ENCODE results near the gene LRP11.
"Not testable (repeated sequence)": the region's sequence is repeated elsewhere in the genome, so short reads cannot be mapped to it uniquely, and the experiment has no call there.

LRP11 gene

GRCh38 chr6:149867876-149868640 is 3.9 kb upstream of the LRP11 start:
- no peak for DNase-seq

- peak; percentile 78 for DNase-seq
Measured at GRCh38 chr6:149864578-149865535, 698 bp upstream of the LRP11 start.

GRCh38 chr6:149862922-149863697 is 1.0 kb downstream of the LRP11 start:
- peak; percentile 61 for DNase-seq

- DNase-seq: not testable (repeated sequence)
Measured at GRCh38 chr6:149862424-149862738, 1.8 kb downstream of the LRP11 start.

- no peak for DNase-seq
Measured at GRCh38 chr6:149861603-149862423, 2.3 kb downstream of the LRP11 start.

- DNase-seq: no peak
Measured at GRCh38 chr6:149860834-149861602, 3.1 kb downstream of the LRP11 start.

- DNase-seq: no peak
Measured at GRCh38 chr6:149860513-149860833, 3.7 kb downstream of the LRP11 start.

- DNase-seq: no peak
Measured at GRCh38 chr6:149859938-149860337, 4.2 kb downstream of the LRP11 start.

- no peak for DNase-seq
Measured at GRCh38 chr6:149859368-149859767, 4.8 kb downstream of the LRP11 start.

GRCh38 chr6:149857541-149857940 is 6.6 kb downstream of the LRP11 start:
- no peak for DNase-seq

GRCh38 chr6:149856256-149856994 is 7.7 kb downstream of the LRP11 start:
- DNase-seq: no peak

GRCh38 chr6:149855741-149856140 is 8.4 kb downstream of the LRP11 start:
- DNase-seq: no peak

- DNase-seq: no peak
Measured at GRCh38 chr6:149855040-149855654, 9.0 kb downstream of the LRP11 start.

- DNase-seq: no peak
Measured at GRCh38 chr6:149854532-149854931, 9.6 kb downstream of the LRP11 start.

GRCh38 chr6:149854017-149854416 is 10.1 kb downstream of the LRP11 start:
- DNase-seq: not testable (repeated sequence)

- DNase-seq: no peak
Measured at GRCh38 chr6:149852881-149853280, 11.3 kb downstream of the LRP11 start.

- peak; percentile 34 for DNase-seq
Measured at GRCh38 chr6:149852180-149852579, 12.0 kb downstream of the LRP11 start.

- DNase-seq: no peak
Measured at GRCh38 chr6:149851461-149852110, 12.6 kb downstream of the LRP11 start.

- DNase-seq: not testable (repeated sequence)
Measured at GRCh38 chr6:149848343-149848742, 15.8 kb downstream of the LRP11 start.

GRCh38 chr6:149847939-149848267 is 16.3 kb downstream of the LRP11 start:
- no peak for DNase-seq

Measured in NCI-H82 (cell line).